Measurements from ENCODE around the gene CTAGE1. TPM values are rescaled to one million over a fixed set of nuclear protein-coding genes. Genes with fewer than 3 reads are reported as not detected.

Gene CTAGE1
- total and polyA plus RNA-seq, 2 donors (not counting 3 experiments of a cell fraction or from before 2014, with no cell fraction given): not detected

- H3K27me3 ChIP-seq (ENCODE audit: control insufficient read depth in 2 of 2, insufficient read depth in 2 of 2, low read length in 2 of 2): no peaks in the 10 kb centered on the region
- H3K9ac ChIP-seq (replicated peaks; ENCODE audit: extremely low read depth, insufficient read depth, low read length): peak overlapping the region; percentile 64
- BruUV-seq (replicated peaks): no TSS peak
- no peaks in the 10 kb centered on the region for H3K79me2 ChIP-seq (ENCODE audit: control insufficient read depth, insufficient read depth, low read length)
- peak overlapping the region; percentile 90 for H3K4me2 ChIP-seq (ENCODE audit: insufficient read depth, low read length)
- H3K4me3 ChIP-seq (replicated peaks in 1 of 3; ENCODE audit: insufficient read depth in 1 of 3, low read depth in 1 of 3, low read length in 3 of 3): peak overlapping the region in 1 of 3 experiments; percentile 22
- no peaks in the 10 kb centered on the region for H3K9me1 ChIP-seq (replicated peaks; ENCODE audit: control insufficient read depth, extremely low read depth, insufficient read depth, low read length)
- intact Hi-C loops (cut with micrococcal nuclease) (loop anchor here (1.0 to 5.0 kb wide), 6 partner anchors 13 to 228 kb away; no protein-coding TSS in a partner anchor), dilution Hi-C loops (cut with MboI; ENCODE audit: extremely low pct_ligation_motif_present, low sequenced_read_pairs) (no loop called here)
- no peak overlapping the region for H2AFZ ChIP-seq (ENCODE audit: low read depth, low read length)
- CTCF ChIA-PET: interaction anchor here (0.7 to 2.9 kb wide), 13 partner anchors 9 to 165 kb away, joined by 3 to 13 read pairs (median 3); no protein-coding TSS in a partner anchor
- H4K20me1 ChIP-seq (replicated peaks; ENCODE audit: control insufficient read depth, extremely low read depth, insufficient read depth, low read length): no peaks in the 10 kb centered on the region
- FAIRE-seq (peak; percentile 91), DNase-seq (ENCODE audit: low read depth, low spot score) (peak; percentile 91)
- TF ChIP-seq JUN (IDR thresholded peaks at IDR 0.05; ENCODE audit: borderline replicate concordance, insufficient read depth, insufficient read length, low read depth) (peak; percentile 92), MYC (IDR thresholded peaks at IDR 0.05; ENCODE audit: low read depth, low read length) (no peak), POLR2AphosphoS5 (IDR thresholded peaks at IDR 0.05; ENCODE audit: insufficient read depth, low read depth, low read length) (peak; percentile 62), MAX (IDR thresholded peaks at IDR 0.05; ENCODE audit: insufficient read depth, insufficient read length) (no peak), FOS (IDR thresholded peaks at IDR 0.05; ENCODE audit: borderline replicate concordance, insufficient read depth, low read length) (peak; percentile 86), EZH2 (IDR thresholded peaks at IDR 0.05; ENCODE audit: borderline replicate concordance, low read depth, low read length, severe bottlenecking) (no peak), GATA2 (IDR thresholded peaks at IDR 0.05; ENCODE audit: insufficient read depth, insufficient read length, low read depth, low read length) (peak; percentile 47), CTCF (IDR thresholded peaks at IDR 0.05; ENCODE audit: extremely low read depth in 1 of 2, insufficient read depth in 1 of 2, low read depth in 1 of 2, low read length in 2 of 2) (no peak), POLR2A (IDR thresholded peaks at IDR 0.05; ENCODE audit: low read depth, low read length) (no peak)
- H3K9me3 ChIP-seq (replicated peaks; ENCODE audit: control insufficient read depth, insufficient read depth, low read length): no peaks in the 10 kb centered on the region
- POLR2A ChIA-PET: no interaction called here
- peak overlapping the region; percentile 84 for H3K27ac ChIP-seq (ENCODE audit: insufficient read depth, low read depth, low read length)
- peaks cover 24% of the 10 kb centered on the region for H3K4me1 ChIP-seq (ENCODE audit: control insufficient read depth, extremely low read depth, insufficient read depth, low read length)
- no peaks in the 10 kb centered on the region for H3K36me3 ChIP-seq (ENCODE audit: control insufficient read depth in 2 of 2, extremely low read depth in 1 of 2, insufficient read depth in 2 of 2, low read length in 2 of 2)
Observed at GRCh38 chr18:22398464-22398863, 19.3 kb downstream of the CTAGE1 start.

Measured in endothelial cell of umbilical vein (primary cell).